ENCODE measurements around the gene MEF2D. TPM values are rescaled to one million over a fixed set of nuclear protein-coding genes. Genes with fewer than 3 reads are reported as not detected.

Gene MEF2D
- total RNA-seq, 2 donors from 2014 or later, result 142 to 157 TPM

DNA sequence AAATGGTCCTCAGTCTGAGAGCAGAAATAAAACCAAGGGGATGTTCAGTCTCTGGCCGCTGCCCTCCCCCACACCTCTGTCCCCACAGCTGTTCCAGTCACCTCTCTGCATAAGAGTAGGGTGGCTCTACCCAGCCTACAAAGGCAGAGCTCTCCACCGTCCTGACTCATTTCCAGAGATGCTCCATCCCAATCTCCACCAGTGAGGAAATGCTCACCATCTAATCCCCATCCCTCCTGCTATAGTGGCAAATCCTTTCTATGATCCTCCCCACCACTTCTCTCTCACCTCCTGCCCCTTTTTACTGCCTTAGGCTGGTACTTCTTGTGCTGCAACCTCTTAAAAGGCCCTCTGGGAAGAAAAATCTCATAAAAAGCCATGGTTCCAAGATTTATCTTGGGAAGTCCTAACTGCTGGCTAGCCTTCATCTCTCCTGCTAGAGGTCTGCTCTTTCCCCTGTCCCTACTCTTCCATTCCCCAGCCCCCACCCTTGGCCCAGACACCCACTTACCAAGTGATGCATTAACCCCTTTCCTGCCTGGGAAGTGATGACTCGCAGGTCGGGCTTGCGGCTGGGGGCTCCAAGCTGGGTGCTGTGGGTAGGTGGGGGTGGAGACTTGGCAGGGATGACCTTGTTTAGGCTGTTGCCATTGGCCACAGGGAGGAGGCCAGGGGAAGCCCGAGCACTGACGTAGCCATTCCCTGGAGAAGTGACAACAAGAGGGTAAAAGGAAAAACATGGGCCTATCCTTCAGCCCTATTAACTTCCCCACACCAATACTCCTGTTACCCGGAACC, 23.9 kb downstream of the MEF2D start:
- no peak overlapping the region for H3K4me3 Mint-ChIP-seq
- H3K27ac Mint-ChIP-seq, result peak overlapping the region; percentile 80
- H3K27me3 Mint-ChIP-seq, result no peaks in the 10 kb centered on the region
- DNase-seq (no peak), ATAC-seq (no peak)
- H3K9me3 ChIP-seq (ENCODE audit: control insufficient read depth, low read length, poor library complexity, severe bottlenecking), result no peaks in the 10 kb centered on the region
- peaks cover 14% of the 10 kb centered on the region for H3K36me3 Mint-ChIP-seq (ENCODE audit: low read depth)
- H3K4me1 Mint-ChIP-seq, result peaks cover 23% of the 10 kb centered on the region

DNA sequence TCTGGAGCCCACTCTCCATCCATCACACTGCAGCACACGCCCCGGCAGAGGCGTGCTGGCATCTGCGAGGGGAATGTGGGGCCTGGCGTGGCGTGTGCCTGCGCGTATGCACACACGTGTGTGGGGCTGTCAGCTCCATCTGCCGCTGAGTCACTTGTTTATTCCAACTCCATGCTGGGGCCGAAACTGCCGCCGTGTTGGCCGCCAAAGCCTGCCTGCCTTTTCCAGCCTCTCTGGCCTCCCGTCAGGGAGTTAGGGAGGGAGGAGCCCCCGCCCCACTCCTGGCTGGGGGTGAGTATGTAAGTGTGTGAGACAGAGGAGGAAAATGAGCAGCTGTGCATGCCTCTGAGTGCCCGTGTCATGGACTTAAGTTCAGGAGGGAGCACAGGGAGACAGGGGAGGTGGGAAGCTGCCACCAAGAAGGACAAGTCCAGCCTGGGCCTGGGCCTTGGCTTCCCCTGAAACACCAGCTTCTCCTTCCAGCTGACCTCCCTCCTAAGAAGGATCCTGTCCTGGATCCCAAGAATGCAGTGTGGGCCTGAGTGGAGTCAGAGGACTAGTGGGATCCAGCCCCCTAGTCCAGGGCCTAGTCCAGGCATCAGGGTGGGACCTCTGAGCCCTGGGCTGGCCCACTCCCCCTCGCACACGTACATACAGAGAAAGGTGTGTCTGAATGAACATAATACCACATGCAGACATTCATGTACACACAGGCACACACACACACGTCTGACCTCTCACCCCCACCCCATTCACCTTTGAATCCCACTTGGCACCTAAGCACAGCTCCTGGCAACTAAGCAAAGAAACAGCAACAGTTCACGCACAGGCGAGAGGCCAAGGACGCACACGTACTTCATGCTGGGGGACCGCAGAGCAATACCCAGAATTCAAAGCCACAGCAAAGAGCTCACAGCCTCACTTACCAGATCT, 24.7 kb downstream of the MEF2D start:
- DNase-seq (no peak), ATAC-seq (no peak)
- Mint-ChIP-seq H3K36me3 (ENCODE audit: low read depth) (peaks cover 12% of the 10 kb centered on the region), H3K4me3 (no peak overlapping the region), H3K27me3 (no peaks in the 10 kb centered on the region), H3K4me1 (peaks cover 14% of the 10 kb centered on the region), H3K27ac (peak overlapping the region; percentile 78)
- H3K9me3 ChIP-seq (ENCODE audit: control insufficient read depth, low read length, poor library complexity, severe bottlenecking), result no peaks in the 10 kb centered on the region

DNA sequence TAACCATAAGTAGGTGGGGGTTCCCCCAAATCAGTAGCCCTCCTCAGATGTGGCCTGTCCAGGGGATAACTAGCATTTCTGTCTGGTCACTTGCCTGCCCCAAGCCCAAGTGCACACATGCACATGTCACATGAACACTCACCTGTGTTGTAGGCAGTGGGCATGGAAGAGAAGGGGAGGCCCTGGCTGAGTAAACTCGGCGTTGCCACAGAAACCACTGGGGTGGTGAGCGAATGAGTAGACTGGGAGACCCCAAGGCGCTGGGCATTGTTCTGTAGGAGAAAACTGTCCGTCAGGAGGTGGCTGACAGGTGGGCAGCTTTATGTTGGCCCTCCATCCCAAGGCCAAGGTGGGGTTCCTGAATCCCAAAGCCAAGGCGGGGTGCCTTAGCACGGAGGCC, 25.6 kb downstream of the MEF2D start:
- peaks cover 8% of the 10 kb centered on the region for H3K4me1 Mint-ChIP-seq
- no peaks in the 10 kb centered on the region for H3K9me3 ChIP-seq (ENCODE audit: control insufficient read depth, low read length, poor library complexity, severe bottlenecking)
- peak overlapping the region; percentile 78 for H3K27ac Mint-ChIP-seq
- ATAC-seq, result no peak
- peaks cover 10% of the 10 kb centered on the region for H3K36me3 Mint-ChIP-seq (ENCODE audit: low read depth)
- no peak for DNase-seq
- no peak overlapping the region for H3K4me3 Mint-ChIP-seq
- no peaks in the 10 kb centered on the region for H3K27me3 Mint-ChIP-seq

DNA sequence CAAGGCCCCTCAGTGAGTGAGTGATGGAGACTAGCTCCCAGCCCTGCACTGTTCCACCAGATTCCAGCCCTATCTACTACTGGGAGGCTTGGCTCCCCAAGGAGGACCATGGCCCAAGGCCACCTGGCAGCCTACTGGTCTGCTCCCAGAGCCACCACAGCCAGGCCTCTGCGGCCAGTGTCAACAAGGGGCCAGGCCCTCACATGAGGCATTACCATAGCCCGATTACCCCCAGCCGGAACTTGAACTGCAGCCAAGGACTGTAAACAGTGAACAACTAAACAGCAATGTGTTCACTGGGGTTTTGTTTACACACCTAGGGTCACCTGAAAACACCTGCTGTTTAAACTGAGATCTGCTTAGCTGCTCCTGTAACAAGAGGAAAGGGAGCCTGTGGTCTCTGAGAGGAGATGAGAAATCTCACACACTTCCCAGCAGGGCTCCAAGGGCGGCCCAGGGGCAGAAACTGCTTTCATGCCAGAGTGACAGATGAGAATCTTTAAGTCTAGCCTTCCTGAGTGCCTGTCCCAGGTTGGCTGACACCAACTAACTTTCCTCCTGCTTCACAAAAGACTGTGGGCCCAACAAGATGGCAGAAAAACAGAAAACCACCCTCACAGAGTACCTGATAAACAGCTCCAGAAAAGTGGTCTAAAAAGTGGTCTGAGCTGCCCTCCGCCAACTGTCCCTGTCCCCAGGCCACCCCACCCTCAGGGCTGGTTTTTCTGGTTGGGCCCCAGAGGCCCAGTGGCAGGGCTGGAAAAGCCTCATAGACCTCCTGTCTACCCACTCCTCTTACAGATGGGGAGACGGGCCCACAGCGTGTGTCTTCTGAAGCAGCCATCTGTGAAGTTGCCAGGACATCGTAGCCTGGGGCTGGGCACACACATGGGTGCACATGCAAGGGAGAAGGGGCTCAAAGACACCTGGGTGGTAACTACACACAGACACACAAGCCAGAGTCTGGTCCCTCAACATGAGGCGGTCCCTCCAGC, 28.8 kb downstream of the MEF2D start:
- no peak overlapping the region for H3K27ac Mint-ChIP-seq
- ATAC-seq (no peak), DNase-seq (no peak)
- H3K9me3 ChIP-seq (ENCODE audit: control insufficient read depth, low read length, poor library complexity, severe bottlenecking), result no peaks in the 10 kb centered on the region
- H3K36me3 Mint-ChIP-seq (ENCODE audit: low read depth), result peaks cover 11% of the 10 kb centered on the region
- no peak overlapping the region for H3K4me3 Mint-ChIP-seq
- H3K4me1 Mint-ChIP-seq, result peaks cover 11% of the 10 kb centered on the region
- no peaks in the 10 kb centered on the region for H3K27me3 Mint-ChIP-seq

DNA sequence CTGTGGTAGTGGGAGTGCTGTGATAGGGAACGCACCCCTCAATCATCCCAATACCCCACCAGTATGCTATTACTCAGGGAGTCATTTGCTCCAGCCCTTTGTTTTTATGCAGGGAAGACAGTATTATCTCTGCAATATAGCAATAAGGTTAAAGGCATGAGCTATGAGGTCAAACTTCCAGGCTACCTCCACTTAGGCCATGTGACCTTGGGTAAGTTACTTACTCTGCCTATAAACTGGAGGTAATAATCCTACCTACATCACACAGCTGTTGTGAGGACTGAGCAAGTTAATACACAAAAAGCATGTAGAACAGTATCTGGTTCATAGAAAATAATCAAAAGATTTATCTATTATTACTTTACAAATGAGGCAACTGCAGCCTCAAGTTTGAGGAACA, 30.1 kb downstream of the MEF2D start:
- Mint-ChIP-seq H3K27me3 (no peaks in the 10 kb centered on the region), H3K36me3 (ENCODE audit: low read depth) (peaks cover 10% of the 10 kb centered on the region), H3K4me3 (no peak overlapping the region), H3K27ac (no peak overlapping the region), H3K4me1 (peaks cover 14% of the 10 kb centered on the region)
- ATAC-seq (no peak), DNase-seq (no peak)
- H3K9me3 ChIP-seq (ENCODE audit: control insufficient read depth, low read length, poor library complexity, severe bottlenecking), result no peaks in the 10 kb centered on the region

DNA sequence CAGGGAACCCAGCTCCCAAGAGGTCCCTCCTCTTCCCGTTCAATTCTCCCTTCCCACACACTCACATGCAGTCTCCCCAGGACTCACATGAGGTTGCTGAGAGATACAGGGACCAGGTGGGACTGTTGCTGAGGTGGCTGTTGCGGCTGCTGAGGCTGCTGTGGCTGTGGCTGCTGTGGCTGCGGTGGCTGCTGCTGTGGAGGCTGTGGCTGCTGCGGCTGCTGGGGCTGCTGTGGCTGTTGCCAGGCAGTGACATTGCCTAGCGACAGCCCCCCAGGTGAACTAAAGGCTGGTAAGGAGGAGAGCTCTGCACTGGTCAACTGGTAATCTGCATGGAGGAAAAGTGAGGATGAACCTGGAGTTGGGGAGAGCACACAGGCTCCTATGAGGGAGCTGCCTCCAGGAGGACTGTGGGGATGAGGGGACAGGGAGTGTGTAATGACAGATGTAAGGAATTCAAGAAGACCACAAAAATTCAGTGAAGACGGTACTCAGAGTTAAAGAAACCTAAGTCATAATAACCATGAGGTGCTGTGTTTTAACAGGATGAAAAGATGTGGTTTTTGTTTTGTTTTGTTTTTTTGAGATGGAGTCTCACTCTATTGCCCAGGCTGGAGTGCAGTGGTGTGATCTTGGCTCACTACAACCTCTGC, 31.8 kb downstream of the MEF2D start:
- no peak overlapping the region for H3K4me3 Mint-ChIP-seq
- H3K36me3 Mint-ChIP-seq (ENCODE audit: low read depth), result peaks cover 12% of the 10 kb centered on the region
- no peak overlapping the region for H3K27ac Mint-ChIP-seq
- H3K9me3 ChIP-seq (ENCODE audit: control insufficient read depth, low read length, poor library complexity, severe bottlenecking), result no peaks in the 10 kb centered on the region
- no peak for ATAC-seq
- no peak for DNase-seq
- H3K4me1 Mint-ChIP-seq, result peaks cover 21% of the 10 kb centered on the region
- H3K27me3 Mint-ChIP-seq, result no peaks in the 10 kb centered on the region

DNA sequence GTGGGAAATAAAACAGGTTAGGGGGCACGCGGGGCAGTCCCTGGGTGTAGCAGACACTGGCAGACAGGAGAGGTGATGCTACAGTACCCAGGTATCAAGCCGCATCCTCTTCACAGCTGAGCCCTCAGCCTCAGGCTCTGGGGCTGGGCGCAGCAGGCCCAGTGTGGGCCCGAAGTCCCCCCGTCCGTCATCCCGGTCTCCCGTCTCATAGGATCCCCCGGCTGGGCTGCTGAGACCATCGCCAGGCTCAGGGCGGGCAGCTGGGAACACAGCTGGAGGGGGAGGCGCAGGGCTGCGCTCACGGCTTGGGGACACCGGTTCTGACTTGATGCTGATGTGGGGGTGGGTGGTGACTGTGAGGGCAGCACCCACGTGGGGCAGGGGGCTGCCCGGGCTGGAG, 32.7 kb downstream of the MEF2D start:
- Mint-ChIP-seq H3K4me3 (no peak overlapping the region), H3K36me3 (ENCODE audit: low read depth) (peaks cover 9% of the 10 kb centered on the region), H3K27ac (no peak overlapping the region), H3K4me1 (peaks cover 24% of the 10 kb centered on the region), H3K27me3 (no peaks in the 10 kb centered on the region)
- ATAC-seq, result no peak
- no peak for DNase-seq
- H3K9me3 ChIP-seq (ENCODE audit: control insufficient read depth, low read length, poor library complexity, severe bottlenecking), result no peaks in the 10 kb centered on the region

DNA sequence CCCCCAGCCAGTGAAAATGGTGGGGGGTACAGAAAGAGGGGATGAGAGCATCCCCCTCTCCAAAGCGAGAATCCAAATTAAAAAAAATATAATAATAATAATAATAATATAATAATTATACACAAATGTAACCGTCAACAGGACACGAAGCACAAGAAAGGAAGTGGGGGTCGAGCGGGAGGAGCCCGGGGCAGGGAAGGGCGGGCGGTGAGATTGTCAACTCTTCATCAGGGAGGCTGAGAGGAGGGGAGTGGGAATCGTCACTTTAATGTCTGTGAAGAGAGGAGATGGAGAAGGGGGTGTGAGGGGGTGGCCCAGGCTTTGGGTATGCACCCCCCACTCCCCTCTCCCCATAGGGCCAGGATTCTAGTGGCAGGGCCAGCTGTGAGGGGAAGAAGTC, 33.2 kb downstream of the MEF2D start:
- no peaks in the 10 kb centered on the region for H3K27me3 Mint-ChIP-seq
- DNase-seq, result no peak
- H3K4me1 Mint-ChIP-seq, result peaks cover 24% of the 10 kb centered on the region
- H3K27ac Mint-ChIP-seq, result no peak overlapping the region
- no peaks in the 10 kb centered on the region for H3K9me3 ChIP-seq (ENCODE audit: control insufficient read depth, low read length, poor library complexity, severe bottlenecking)
- no peak for ATAC-seq
- H3K4me3 Mint-ChIP-seq, result no peak overlapping the region
- peaks cover 9% of the 10 kb centered on the region for H3K36me3 Mint-ChIP-seq (ENCODE audit: low read depth)

DNA sequence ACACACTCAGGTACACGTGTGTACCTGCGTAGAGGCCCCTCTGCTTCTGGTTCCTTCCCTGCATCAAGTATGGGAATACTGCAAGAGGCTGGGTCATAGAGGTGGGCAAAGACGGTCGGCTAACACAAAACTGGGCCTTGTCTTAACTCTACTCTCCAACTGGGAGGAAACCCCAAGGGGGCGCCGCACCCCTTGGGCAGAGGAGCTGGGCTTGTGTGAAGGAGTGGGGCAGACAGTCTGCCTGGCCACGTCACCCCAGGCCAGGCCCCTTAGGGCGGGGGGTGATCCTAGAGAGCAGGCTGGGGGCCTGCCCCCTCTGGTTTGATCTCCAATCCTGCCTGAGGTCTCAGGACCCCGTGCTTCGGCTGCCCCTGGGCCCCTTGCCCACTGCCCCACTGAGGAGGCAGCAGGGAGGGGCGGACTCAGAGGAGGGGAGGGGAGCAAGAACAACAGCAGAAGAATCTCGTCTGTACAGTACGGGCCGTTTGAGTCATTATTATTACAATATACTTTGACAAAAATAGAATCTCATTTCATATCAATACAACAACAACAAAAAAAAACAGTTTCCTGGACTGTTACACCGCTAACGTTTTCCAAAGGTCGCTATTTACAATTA, 34.7 kb downstream of the MEF2D start:
- Mint-ChIP-seq H3K27me3 (no peaks in the 10 kb centered on the region), H3K4me3 (peak overlapping the region; percentile 47), H3K4me1 (peaks cover 24% of the 10 kb centered on the region), H3K36me3 (ENCODE audit: low read depth) (peaks cover 9% of the 10 kb centered on the region), H3K27ac (no peak overlapping the region)
- H3K9me3 ChIP-seq (ENCODE audit: control insufficient read depth, low read length, poor library complexity, severe bottlenecking), result no peaks in the 10 kb centered on the region
- ATAC-seq (peak; percentile 11), DNase-seq (no peak)

DNA sequence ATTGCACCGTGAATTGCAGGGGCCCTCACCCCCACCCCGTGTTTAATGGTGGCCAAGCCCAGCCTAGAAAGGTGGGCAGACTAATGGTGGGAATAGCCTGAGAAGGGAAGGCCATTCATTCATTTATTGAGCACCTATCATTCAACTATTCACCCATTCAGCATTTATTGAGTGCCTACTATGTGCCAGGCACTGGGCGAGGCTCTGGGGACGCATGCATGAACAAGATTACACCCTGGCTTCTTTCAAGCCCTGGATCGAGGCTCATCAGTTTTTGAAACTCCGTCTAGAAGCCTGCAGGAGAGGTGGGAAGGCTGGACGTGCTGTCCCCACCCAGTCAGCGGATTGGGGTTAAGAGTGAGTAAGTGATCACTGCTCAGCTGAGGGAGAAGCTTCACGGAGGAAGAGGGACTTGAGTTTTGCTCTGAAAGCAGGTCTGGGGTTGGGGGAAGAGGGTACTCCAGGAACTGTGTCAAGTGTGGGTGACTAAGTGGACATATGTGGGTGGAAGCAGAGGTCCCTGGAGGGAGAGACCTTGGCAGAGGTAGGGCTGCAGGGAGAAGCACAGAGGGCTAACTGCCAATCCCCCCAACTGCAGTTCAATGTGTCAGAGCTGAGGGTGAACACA, 35.6 kb downstream of the MEF2D start:
- Mint-ChIP-seq H3K36me3 (ENCODE audit: low read depth) (peaks cover 9% of the 10 kb centered on the region), H3K4me3 (peak overlapping the region; percentile 47), H3K27me3 (no peaks in the 10 kb centered on the region), H3K4me1 (peaks cover 27% of the 10 kb centered on the region), H3K27ac (no peak overlapping the region)
- no peaks in the 10 kb centered on the region for H3K9me3 ChIP-seq (ENCODE audit: control insufficient read depth, low read length, poor library complexity, severe bottlenecking)
- no peak for DNase-seq
- ATAC-seq, result no peak

DNA sequence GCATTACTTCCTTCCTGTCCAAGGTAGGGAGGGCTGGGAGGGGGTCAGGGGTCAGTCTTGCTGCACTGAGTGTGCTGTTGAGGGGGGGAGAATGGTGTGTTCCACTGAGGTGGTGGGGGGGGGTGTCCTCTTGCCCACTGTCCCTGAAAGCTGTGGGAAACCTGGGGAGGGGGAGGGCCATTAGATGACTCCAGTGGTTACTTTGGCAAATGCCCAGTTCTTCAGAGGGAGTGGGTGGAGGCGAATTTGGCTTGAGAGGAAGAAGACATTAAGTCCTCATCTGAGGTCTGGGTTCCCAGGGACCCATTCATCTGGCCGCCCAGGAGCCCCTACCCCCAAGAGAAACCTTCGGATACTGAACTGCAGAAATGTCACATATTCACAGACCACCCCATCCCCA, 36.2 kb downstream of the MEF2D start:
- Mint-ChIP-seq H3K4me1 (peaks cover 27% of the 10 kb centered on the region), H3K27me3 (no peaks in the 10 kb centered on the region), H3K4me3 (no peak overlapping the region), H3K36me3 (ENCODE audit: low read depth) (peaks cover 9% of the 10 kb centered on the region), H3K27ac (no peak overlapping the region)
- no peaks in the 10 kb centered on the region for H3K9me3 ChIP-seq (ENCODE audit: control insufficient read depth, low read length, poor library complexity, severe bottlenecking)
- DNase-seq, result no peak
- no peak for ATAC-seq

DNA sequence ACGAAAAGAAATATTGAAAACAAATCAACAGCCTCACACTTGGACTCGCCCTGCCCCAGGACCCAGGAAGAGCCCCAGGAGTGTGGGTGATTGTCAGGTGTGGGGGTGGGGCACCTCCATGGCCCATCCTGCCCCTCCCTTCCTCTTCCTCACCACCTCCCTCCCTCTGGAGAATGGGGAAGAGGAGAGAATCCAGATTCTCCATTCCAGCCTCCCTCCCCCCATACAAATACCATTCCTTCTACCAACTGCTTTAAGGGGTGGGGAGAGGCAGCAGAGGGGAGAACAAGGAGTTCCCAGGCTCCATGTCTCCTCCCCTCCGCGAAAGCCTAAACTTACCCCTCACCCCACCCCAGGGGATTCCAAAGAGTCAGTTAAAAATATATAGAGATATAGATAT, 36.7 kb downstream of the MEF2D start:
- Mint-ChIP-seq H3K27ac (peak overlapping the region; percentile 72), H3K4me1 (peaks cover 26% of the 10 kb centered on the region), H3K4me3 (no peak overlapping the region), H3K36me3 (ENCODE audit: low read depth) (peaks cover 8% of the 10 kb centered on the region), H3K27me3 (no peaks in the 10 kb centered on the region)
- H3K9me3 ChIP-seq (ENCODE audit: control insufficient read depth, low read length, poor library complexity, severe bottlenecking), result no peaks in the 10 kb centered on the region
- ATAC-seq, result no peak
- no peak for DNase-seq

Measured in T-helper 17 cell (primary cell).